ENCODE measurements around the gene NPPB. TPM values are rescaled to one million over a fixed set of nuclear protein-coding genes. Genes with fewer than 3 reads are reported as not detected.
A peak's percentile ranks its signal among the peaks of the same experiment; 100 is the strongest.

The NPPB gene
- total and polyA plus RNA-seq, 9 of the 15 experiments (the other 6 are each of a cell fraction or from before 2014, with no cell fraction given) = not detected

- TF ChIP-seq SOX6 (IDR thresholded peaks at IDR 0.05) = peak; percentile 98
- TF ChIP-seq POLR2A (conservative IDR thresholded peaks at IDR 0.05) = peak; percentile 22; the same call in 1 of the 2 replicates
- peak; percentile 86 for TF ChIP-seq ZNF644 (tag; IDR thresholded peaks at IDR 0.05; ENCODE audit: low read depth)
- TF ChIP-seq ZNF239 (CRISPR knock-in tag; IDR thresholded peaks at IDR 0.05) = peak; percentile 16; the same call in 1 of the 2 replicates
- no peak for TF ChIP-seq ID3 (CRISPR knock-in tag; IDR thresholded peaks at IDR 0.05)
- peak; percentile 83 for TF ChIP-seq ID3 (tag; IDR thresholded peaks at IDR 0.05)
- TF ChIP-seq JUN (IDR thresholded peaks at IDR 0.05; ENCODE audit: borderline replicate concordance, low read depth, low read length) = peak; percentile 80; the same call in 1 of the 2 replicates
- TF ChIP-seq JUN (CRISPR knock-in tag; IDR thresholded peaks at IDR 0.05; ENCODE audit: borderline replicate concordance) = no peak
- peak; percentile 71; the same call in 1 of the 2 replicates for TF ChIP-seq ZNF668 (CRISPR knock-in tag; IDR thresholded peaks at IDR 0.05)
- peak; percentile 100 for TF ChIP-seq NFIC (IDR thresholded peaks at IDR 0.05)
- no peak for TF ChIP-seq PBX2 (CRISPR knock-in tag; IDR thresholded peaks at IDR 0.05; ENCODE audit: low read depth)
- TF ChIP-seq PBX2 (tag; conservative IDR thresholded peaks at IDR 0.05; ENCODE audit: low read depth) = peak; percentile 75
- peak; percentile 78 for TF ChIP-seq CHAMP1 (IDR thresholded peaks at IDR 0.05)
- peak in 1 of 2 experiments; percentile 80; a peak in 1 of 3 replicates for TF ChIP-seq CBX3 (IDR thresholded peaks at IDR 0.05; ENCODE audit: borderline replicate concordance in 1 of 2, low read length in 2 of 2)
- TF ChIP-seq ZNF23 (CRISPR knock-in tag; IDR thresholded peaks at IDR 0.05) = no peak
- peak; percentile 45; the same call in 1 of the 2 replicates for TF ChIP-seq ZNF431 (CRISPR knock-in tag; IDR thresholded peaks at IDR 0.05)
- TF ChIP-seq SRF (CRISPR knock-in tag; IDR thresholded peaks at IDR 0.05) = 0 out of 4 replicates have a peak, but pooled peaks of 1 of the 2 experiments have one; percentile 66
- TF ChIP-seq YY1 (IDR thresholded peaks at IDR 0.05; ENCODE audit: borderline replicate concordance in 1 of 3, control insufficient read depth in 1 of 3, extremely low read depth in 1 of 3, insufficient read depth in 3 of 3, insufficient read length in 1 of 3, insufficient replicate concordance in 2 of 3, low read depth in 1 of 3, low read length in 2 of 3) = peak in 1 of 3 experiments; percentile 57
- peak in 1 of 2 experiments; percentile 26; a peak in 2 of 4 replicates for TF ChIP-seq RAD21 (CRISPR knock-in tag; conservative IDR thresholded peaks at IDR 0.05 in 1 of 2, IDR thresholded peaks at IDR 0.05 in 1 of 2)
These were observed 16.3 kb downstream of the NPPB start (continued) for GRCh38 chr1:11842154-11843041.

All from K562 (cell line).